Activated CD8-positive, alpha-beta memory T cell treated with anti-CD3 and anti-CD28 coated beads, Interleukin-2, amount 50 U/mL, for 48 hours (primary cell): ENCODE results near the gene LYRM4.

Source experiments
- DNase-seq: peaks from one replicate; pipeline ENCODE4 v3.0.0-alpha.2; 2020

Gene LYRM4

DNA sequence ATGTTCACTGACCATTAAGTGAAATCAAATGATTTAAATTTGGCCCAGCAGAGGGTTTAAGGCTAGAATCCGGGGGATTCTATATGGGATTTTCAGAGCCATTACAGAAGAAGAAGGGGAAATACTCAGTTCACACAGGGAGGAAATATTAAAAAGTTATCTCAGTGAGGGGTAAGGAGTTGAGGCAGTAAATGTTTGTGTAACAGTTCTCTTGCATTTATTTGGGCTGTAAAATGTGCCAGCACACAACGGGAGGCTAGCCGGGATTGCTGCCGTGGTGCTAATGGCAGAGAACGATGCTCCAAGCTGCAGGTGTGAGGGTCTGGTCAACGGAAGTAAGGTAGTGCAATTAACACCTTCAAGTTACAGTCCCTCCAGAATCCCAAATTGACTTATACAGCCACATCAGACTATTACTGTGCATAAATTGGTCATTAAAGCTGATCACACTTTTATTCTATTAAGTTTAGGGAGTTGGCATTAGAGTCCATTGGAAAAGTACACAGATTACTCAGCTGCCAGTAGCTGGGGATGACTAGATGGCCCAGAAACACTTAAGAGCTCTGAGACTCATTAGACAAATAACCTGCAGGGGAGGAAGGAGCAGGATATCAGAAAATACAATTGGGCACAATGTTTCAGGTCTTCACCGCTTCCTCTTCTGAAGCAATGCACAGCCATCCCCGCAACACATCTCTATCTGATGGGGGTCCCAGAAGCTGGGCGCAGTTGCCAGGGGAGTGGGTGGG lies 144.3 kb downstream of the LYRM4 start:
- DNase-seq: no peak

GRCh38 chr6:5115168-5115567 lies 145.6 kb downstream of the LYRM4 start:
- no peak for DNase-seq

DNA sequence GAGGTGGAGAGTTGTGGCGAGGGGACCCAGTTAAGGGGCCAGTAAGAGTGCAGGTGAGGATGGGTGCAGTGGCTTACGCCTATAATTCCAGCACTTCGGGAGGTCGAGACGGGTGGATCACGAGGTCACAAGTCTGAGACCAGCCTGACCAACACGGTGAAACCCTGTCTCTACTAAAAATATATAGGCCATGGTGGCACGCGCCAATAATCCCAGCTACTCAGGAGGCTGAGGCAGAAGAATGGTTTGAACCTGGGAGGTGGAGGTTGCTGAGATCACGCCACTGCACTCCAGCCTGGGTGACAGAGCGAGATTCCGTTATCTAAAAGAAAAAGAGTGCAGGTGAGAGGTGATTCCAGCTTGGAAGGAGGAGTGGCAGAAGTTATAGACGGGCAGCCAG lies 147.7 kb downstream of the LYRM4 start:
- no peak for DNase-seq

DNA sequence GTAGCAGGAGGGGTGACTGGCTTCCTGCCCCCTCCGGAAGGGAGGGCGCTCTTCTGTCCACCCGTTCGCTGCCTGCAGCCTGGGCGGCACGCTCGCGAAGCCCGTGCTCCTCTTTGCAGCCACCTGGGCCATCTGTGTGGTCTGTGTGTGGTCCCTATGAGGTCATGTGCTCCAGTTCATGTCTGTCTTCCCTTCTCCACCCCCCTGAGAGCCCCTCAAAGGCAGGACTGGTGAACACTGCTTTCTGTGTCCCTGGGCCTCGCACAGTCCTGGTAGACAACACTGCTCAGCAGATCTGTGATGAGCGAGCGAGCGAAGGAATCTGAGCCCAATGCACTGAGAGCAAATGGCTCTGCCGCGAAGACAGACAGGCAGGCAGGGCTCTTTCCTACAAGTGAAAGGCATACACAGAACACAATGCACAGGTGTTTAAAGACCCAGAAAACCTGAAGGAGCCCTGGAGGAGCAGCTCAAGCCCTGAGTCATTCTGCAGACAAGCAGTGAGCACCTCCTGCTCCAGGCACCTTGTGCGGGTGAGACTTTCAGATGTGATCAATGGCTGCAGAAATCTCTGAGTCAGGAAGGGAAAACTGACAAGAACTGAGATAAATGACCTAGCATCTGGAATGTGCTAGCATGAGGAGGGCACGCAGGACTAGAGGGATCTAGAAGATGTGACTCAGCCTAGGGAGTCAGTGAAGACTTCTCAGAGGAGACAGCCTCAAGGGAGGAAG lies 148.5 kb downstream of the LYRM4 start:
- DNase-seq: no peak

GRCh38 chr6:5111626-5112025 lies 149.1 kb downstream of the LYRM4 start:
- DNase-seq: no peak

- DNase-seq: no peak
Measured at GRCh38 chr6:5110246-5110645, 150.5 kb downstream of the LYRM4 start.

GRCh38 chr6:5109436-5109835 lies 151.3 kb downstream of the LYRM4 start:
- no peak for DNase-seq

GRCh38 chr6:5108536-5109150 lies 152.1 kb downstream of the LYRM4 start:
- no peak for DNase-seq

DNA sequence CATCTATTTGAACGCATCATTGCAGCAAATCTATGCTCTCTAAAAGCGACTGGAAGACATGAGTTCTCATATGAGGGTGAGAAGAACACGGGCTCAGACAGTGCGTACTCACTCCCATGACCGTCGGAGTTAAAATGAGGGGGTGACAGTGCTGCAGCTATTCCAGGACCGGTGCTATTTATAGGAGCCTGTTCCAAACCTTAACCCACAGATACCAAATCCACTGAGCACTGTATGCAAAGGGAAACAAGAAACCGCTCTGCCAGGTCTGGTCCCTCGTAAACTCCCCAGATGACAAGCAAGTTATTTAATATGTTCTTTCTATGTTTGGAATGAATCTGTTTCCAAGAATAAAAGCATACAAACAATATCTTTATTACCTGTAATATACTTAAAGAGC lies 152.7 kb downstream of the LYRM4 start:
- DNase-seq: no peak

DNA sequence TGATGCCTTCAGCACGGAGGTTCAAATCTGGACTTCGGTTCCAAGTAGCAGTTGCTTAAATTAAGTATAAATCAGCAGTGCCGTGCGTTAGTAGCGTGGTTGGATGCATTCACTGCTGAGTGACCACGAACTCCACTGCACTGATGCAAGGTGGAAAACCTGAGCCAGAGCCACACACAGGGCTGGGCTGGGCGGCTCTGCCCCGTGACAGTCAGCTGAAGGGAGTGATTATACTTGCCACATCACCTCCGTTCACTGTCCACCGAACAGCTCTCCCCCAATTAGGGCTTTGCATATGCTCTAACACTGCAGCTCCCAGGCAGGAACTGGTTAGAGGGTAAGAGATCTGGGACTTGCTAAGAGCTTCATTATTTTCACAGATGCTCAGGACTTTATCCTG lies 153.4 kb downstream of the LYRM4 start:
- no peak for DNase-seq

DNA sequence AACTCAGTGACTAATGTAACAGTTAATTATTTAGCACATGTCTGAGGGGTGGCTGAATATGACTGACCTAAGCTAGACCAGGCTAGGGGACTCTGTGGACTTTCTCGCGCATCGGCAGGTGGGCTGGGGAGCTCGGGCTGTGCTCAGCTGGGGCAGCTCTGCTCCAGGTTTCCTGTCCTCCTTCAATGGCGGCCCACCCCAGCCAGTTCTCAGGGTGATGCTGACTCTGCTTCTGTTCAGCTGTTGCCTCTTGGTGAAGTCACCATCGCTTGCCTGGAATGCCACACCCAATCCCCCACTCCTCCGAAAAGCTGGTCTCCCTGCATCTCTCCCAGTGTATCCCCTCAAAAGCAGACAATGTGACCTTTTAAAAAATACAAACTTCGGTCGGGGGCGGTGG lies 155.6 kb downstream of the LYRM4 start:
- no peak for DNase-seq

DNA sequence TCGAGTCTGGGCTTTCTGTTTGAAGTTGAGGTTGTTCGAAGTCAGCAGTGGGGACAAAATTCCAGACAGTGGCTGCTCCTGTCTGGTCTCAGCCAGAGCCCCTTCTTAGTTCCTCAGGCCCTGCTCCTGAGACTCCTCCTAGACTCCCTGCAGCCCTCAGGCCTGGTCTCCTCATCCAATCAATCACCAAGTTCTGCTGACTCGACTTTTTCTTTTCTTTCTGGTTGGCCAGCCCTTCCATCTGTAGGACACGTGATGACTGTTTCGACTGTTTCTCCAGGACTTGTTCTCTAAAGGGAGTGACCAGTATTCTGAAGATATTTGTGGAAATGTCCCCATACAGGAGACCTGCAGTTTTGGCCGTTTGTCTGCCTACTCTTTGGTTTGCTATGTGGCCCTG lies 156.1 kb downstream of the LYRM4 start:
- no peak for DNase-seq

GRCh38 chr6:5103250-5103649 lies 157.5 kb downstream of the LYRM4 start:
- no peak for DNase-seq

GRCh38 chr6:5102267-5102970 lies 158.3 kb downstream of the LYRM4 start:
- DNase-seq: no peak

GRCh38 chr6:5100806-5101205 lies 159.9 kb downstream of the LYRM4 start:
- DNase-seq: no peak

DNA sequence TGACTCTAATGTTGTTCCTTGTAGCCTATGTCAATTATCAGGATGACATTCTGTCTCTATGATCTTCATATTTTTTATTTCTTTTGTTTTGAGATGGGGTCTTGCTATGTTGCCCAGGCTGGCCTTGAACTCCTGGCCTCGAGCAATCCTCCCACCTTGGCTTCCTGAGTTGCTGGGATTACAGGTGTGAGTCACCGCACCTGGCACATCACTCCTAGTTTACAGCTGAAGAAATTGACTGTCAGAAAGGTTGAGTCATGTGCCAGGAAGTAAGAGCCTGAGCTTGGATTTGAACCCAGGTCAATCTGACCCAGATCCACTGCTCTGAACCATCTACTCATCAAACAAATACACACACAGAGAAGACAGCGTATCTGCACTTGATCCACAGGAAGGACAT lies 161.2 kb downstream of the LYRM4 start:
- DNase-seq: no peak

GRCh38 chr6:5098501-5099270 lies 162.1 kb downstream of the LYRM4 start:
- no peak for DNase-seq

GRCh38 chr6:5096482-5096881 lies 164.3 kb downstream of the LYRM4 start:
- no peak for DNase-seq

GRCh38 chr6:5095236-5095635 lies 165.5 kb downstream of the LYRM4 start:
- DNase-seq: no peak

DNA sequence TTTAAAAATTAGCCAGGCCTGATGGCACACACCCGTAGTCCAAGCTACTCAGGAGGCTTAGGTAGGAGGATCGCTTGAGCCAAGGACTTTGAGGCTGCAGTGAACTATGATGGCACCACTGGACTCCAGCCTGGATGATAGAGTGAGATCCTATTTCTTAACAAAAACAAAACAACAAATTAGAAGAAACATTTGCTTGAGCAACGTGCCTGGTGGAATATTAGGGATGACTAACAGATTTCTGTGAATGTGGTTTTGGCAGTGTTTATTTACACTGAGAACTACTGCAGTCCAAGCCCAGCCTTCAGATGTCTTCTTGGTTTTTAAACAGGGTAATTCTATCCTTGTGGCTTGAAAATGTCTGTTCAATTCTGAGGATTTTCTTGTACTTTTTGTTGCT lies 166.4 kb downstream of the LYRM4 start:
- no peak for DNase-seq

GRCh38 chr6:5093231-5094015 lies 167.3 kb downstream of the LYRM4 start:
- DNase-seq: no peak
